CD4-positive, alpha-beta T cell treated with Interleukin-4 for 1 hour (primary cell): ENCODE measurements around the gene MEPCE.
"Not testable (repeated sequence)": the region's sequence is repeated elsewhere in the genome, so short reads cannot be mapped to it uniquely, and the experiment has no call there.

Experiments
- DNase-seq, 2 donors: peaks; one replicate each; pipeline ENCODE4 v3.0.0-alpha.2; 2020 to 2022

MEPCE gene

GRCh38 chr7:100434297-100435144, 4.9 kb downstream of the MEPCE start:
- DNase-seq: peak in 1 of 2 donors; percentile 23

DNA sequence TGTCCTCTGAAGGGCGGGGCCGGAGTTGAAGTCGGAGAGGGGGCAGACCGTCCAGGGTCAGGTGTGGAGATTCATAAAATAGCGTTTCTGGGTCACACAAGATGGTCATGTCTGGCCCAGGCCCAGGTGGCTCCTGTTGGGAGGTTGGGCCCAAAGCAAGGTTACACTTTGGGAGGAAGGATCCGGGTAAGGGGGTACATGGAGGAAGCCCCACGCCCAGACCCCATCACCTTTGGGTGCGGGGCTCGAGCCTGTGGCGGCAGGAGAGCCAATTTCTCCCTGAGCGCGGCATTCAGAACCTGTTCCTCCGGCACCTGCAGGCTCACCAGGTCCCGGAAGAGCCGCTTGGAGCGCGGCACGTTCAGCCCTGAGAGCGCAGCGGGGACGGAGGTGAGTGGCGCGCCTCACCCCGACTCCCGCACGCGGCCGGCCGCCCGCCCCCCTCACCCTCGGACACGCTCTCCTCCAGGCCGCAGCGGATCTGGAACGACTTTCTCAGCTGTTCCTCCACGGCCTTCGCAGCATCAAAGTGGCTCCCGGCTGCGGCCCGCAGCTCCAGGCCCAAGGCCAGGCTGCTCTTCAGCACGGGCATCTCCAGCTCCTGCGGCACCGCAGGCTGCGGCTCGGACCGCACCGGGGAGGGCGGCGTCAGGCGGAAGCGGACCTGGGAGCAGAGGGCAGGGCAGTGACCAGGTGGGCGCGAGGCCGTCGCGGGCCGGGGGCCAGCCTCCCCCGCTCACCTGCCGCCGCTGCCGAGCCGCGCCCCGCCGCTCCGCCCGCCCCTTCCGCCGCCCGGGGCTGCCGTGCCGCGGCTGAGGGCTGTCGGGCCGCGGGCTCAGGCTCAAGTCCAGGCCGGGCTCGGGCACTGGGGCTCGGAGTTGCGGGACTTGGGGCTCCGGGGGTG, 6.0 kb downstream of the MEPCE start:
- peak; percentile 44 to 57 for DNase-seq

- DNase-seq: no peak
Observed at GRCh38 chr7:100437150-100438100, 7.8 kb downstream of the MEPCE start.

DNA sequence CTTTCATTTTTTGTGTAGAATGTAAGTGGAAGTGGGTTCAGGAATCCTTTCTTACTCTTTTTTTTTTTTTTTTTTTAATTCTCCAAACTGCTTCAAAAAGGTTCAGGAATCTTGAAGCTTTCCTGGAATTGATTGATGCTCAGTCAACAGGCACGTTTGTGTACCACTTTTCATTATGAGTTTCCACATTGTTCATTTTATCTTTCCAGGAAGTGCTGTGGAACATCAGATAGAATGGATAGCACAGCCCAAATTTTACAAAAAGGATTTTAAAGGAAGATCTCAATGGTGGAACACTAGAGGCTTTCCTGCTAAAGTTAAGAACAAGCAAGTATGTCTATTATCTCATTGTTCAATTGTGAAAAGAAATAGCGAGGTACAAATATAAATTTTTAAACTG, 8.5 kb downstream of the MEPCE start:
- DNase-seq: no peak

GRCh38 chr7:100438731-100439130, 9.1 kb downstream of the MEPCE start:
- not testable (repeated sequence) for DNase-seq

DNA sequence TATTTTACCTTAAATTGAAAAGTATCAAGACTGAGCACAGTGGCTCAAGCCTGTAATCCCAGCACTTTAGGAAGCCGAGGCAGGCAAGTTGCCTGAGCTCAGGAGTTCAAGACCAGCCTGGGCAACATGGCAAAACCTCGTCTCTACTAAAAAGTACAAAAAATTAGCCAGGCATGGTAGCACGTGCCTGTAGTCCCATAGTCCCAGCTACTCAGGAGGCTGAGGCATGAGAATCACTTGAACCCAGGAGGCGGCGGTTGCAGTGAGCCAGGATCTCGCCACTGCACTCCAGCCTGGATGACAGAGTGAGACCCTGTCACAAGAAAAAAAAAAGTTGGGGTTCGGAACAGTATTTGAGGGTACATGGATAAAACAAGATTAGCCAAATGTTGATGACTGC, 9.6 kb downstream of the MEPCE start:
- DNase-seq: not testable (repeated sequence)

GRCh38 chr7:100441641-100442535, 12.3 kb downstream of the MEPCE start:
- no peak for DNase-seq

GRCh38 chr7:100443096-100443840, 13.6 kb downstream of the MEPCE start:
- no peak for DNase-seq

- peak in 1 of 2 donors; percentile 49 for DNase-seq
Observed at GRCh38 chr7:100444311-100445278, 15.0 kb downstream of the MEPCE start.

GRCh38 chr7:100446040-100446439, 16.4 kb downstream of the MEPCE start:
- no peak for DNase-seq

DNA sequence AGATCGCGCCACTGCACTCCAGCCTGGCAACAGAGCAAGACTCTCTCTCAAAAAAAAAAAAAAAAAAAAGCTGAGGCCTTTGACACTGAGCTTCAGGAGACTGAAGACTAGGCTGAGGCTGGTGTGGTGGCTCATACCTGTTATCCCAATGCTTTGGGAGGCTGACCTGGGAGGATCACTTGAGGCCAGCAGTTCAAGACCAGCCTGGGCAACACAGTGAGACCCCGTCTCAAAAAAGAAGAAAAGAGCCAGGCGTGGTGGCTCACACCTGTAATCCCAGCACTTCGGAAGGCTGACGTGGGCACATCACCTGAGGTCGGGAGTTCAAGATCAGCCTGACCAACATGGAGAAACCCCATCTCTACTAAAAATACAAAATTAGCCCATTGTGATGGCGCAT, 17.7 kb downstream of the MEPCE start:
- not testable (repeated sequence) for DNase-seq

GRCh38 chr7:100449190-100449795, 19.7 kb downstream of the MEPCE start:
- DNase-seq: no peak

DNA sequence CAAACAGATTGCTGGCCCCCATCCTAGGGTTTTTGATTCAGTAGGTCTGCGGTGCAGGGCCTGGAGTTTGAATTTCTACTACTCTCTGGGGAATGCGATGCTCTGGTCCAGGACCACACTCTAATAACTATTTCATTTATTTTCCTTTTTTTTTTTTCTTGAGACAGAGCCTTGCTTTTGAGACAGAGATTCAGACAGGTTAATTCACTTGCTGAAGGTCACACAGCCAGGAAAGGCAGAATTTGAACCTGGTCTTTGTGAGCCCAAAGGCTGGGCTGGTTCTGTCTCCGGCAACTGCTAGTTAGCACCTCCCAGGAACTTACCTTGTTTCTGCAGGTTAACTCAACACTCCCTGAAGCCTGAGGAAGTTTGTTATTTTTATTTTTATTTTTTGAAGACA, 22.9 kb downstream of the MEPCE start:
- no peak for DNase-seq

DNA sequence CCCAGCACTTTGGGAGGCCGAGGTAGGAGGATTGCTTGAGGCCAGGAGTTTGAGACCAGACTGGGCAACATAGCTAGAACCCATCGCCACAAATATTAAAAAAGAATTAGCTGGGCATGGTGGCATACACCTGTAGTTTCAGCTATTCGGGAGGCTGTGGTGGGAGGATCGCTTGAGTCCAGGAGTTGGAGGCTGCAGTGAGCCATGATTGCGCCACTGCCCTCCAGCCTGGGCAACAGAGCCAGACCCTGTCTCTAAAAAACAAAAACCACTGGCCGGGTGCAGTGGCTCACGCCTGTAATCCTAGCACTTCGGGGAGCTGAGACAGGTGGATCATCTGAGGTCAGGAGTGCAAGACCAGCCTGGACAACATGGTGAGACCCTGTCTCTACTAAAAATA, 24.2 kb downstream of the MEPCE start:
- not testable (repeated sequence) for DNase-seq

GRCh38 chr7:100455206-100455605, 25.6 kb downstream of the MEPCE start:
- DNase-seq: no peak

GRCh38 chr7:100456562-100456961, 26.9 kb downstream of the MEPCE start:
- DNase-seq: no peak

DNA sequence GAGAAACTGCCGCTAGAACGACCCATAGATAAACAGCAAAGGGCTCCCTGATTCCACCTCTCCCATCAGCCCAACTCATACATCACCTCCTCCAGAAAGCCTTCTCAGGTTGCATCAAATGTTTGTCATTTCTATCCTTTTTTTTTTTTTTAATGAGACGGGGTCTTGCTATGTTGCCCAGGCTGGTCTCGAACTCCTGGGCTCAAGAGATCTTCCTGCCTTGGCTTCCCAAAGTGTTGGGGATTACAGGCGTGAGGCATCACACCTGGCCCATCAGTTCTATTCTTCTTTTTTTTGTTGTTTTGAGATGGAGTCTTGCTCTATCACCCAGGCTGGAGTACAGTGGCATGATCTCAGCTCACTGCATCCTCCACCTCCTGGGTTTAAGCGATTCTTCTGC, 27.4 kb downstream of the MEPCE start:
- no peak for DNase-seq

- DNase-seq: no peak
Observed at GRCh38 chr7:100464210-100464660, 34.6 kb downstream of the MEPCE start, which contains the start of gene SPACDR. TSS of gene SPACDR (minus strand) at chr7:100464260. CDS start at chr7:100464025, 235 bp downstream.

GRCh38 chr7:100464791-100465190, 35.2 kb downstream of the MEPCE start:
- no peak for DNase-seq
